GM19351 (cell line): ENCODE results near the gene LOXL1.
"Not testable (repeated sequence)": the region's sequence is repeated elsewhere in the genome, so short reads cannot be mapped to it uniquely, and the experiment has no call there.

Source experiments
- ATAC-seq: cut with Tn5 transposase; IDR thresholded peaks from one replicate; pipeline ENCODE4 v1.9.1; 2021; ENCODE audit warnings: mild to moderate bottlenecking, moderate library complexity; ENCODE audit not compliant: unreplicated experiment

Gene LOXL1

GRCh38 chr15:73972984-73973682 lies 46.9 kb downstream of the LOXL1 start:
- no peak for ATAC-seq

GRCh38 chr15:73973683-73974200 lies 47.5 kb downstream of the LOXL1 start:
- ATAC-seq = not testable (repeated sequence)

GRCh38 chr15:73975440-73976125 lies 49.3 kb downstream of the LOXL1 start:
- not testable (repeated sequence) for ATAC-seq

GRCh38 chr15:73978896-73979295 lies 52.6 kb downstream of the LOXL1 start:
- no peak for ATAC-seq

- no peak for ATAC-seq
These were observed 53.4 kb downstream of the LOXL1 start for GRCh38 chr15:73979636-73980035.

GRCh38 chr15:73981761-73982221 lies 55.5 kb downstream of the LOXL1 start:
- ATAC-seq = no peak

- ATAC-seq = no peak
These were observed 56.1 kb downstream of the LOXL1 start for GRCh38 chr15:73982222-73982962.

- no peak for ATAC-seq
These were observed 57.0 kb downstream of the LOXL1 start for GRCh38 chr15:73983211-73983727.

- no peak for ATAC-seq
These were observed 57.5 kb downstream of the LOXL1 start for GRCh38 chr15:73983773-73984172.

- ATAC-seq = no peak
These were observed 58.1 kb downstream of the LOXL1 start for GRCh38 chr15:73984208-73984979.

GRCh38 chr15:73985101-73985873 lies 59.0 kb downstream of the LOXL1 start:
- ATAC-seq = no peak

GRCh38 chr15:73986055-73986775 lies 60.0 kb downstream of the LOXL1 start:
- no peak for ATAC-seq

- no peak for ATAC-seq
These were observed 60.5 kb downstream of the LOXL1 start for GRCh38 chr15:73986776-73987056.

- ATAC-seq = no peak
These were observed 61.0 kb downstream of the LOXL1 start for GRCh38 chr15:73987250-73987649.

- ATAC-seq = no peak
These were observed 61.6 kb downstream of the LOXL1 start for GRCh38 chr15:73987681-73988444.

- ATAC-seq = no peak
These were observed 62.2 kb downstream of the LOXL1 start for GRCh38 chr15:73988445-73988969.

- no peak for ATAC-seq
These were observed 62.9 kb downstream of the LOXL1 start for GRCh38 chr15:73989001-73989798.
